ENCODE measurements around the gene WDR53.
A peak's percentile ranks its signal among the peaks of the same experiment; 100 is the strongest.
"Not testable (repeated sequence)": the region's sequence is repeated elsewhere in the genome, so short reads cannot be mapped to it uniquely, and the experiment has no call there.

Gene WDR53

DNA sequence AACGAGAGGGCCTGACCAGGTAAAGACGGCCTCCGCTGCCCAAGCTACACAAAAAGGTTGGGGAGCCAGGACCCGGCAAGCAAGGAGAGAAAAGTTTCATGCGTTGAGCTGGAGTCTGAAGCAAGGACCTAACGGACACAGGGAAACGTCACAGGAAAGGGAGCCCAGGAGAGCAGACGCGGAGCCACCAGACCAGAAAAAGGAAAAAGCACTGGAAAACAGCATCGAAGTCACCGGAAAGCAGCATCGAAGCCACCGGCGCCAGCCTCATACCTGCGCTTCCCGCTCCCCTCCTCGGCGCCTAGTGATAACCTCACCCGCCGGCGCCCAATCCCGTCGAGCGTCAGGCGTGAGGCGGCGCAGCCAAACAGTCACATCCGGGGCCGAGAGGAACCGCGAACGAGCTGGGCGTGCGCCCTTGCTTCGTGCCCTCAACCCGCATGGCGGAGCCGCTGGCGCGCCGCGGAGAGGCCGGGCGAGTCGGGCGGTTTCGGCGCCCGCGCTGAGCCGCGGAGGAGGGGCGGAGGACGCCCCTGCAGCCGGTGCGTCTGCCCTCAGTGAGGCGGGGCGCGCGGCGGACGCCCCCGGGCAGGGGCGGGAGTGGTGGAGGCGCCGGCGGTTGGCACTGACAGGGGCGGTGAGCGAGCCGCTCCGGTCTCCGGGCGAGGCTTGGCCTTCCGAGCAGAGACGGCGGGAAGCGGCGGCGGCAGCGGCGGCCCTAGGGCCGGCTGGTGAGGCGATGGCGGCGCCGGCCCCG is at the start of gene WDR53, which contains the start of gene FBXO45:
Gene WDR53 (minus strand): TSS at position 309 of the 757 bp plus-strand sequence. CDS start 7,079 bp downstream, outside the sequence.
Gene FBXO45 (plus strand): TSS at position 415 of the 757 bp plus-strand sequence. CDS start 325 bp downstream, at position 740.
- in situ Hi-C loops (cut with MboI; ENCODE audit: low pct_unique_long_range_greater_than_20kb, low sequenced_read_pairs, unreplicated experiment) = no loop called here
- TF ChIP-seq, protein P1, sequence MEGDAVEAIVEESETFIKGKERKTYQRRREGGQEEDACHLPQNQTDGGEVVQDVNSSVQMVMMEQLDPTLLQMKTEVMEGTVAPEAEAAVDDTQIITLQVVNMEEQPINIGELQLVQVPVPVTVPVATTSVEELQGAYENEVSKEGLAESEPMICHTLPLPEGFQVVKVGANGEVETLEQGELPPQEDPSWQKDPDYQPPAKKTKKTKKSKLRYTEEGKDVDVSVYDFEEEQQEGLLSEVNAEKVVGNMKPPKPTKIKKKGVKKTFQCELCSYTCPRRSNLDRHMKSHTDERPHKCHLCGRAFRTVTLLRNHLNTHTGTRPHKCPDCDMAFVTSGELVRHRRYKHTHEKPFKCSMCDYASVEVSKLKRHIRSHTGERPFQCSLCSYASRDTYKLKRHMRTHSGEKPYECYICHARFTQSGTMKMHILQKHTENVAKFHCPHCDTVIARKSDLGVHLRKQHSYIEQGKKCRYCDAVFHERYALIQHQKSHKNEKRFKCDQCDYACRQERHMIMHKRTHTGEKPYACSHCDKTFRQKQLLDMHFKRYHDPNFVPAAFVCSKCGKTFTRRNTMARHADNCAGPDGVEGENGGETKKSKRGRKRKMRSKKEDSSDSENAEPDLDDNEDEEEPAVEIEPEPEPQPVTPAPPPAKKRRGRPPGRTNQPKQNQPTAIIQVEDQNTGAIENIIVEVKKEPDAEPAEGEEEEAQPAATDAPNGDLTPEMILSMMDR (IDR thresholded peaks at IDR 0.05; ENCODE audit: extremely low read depth, insufficient read depth, missing control alignments) = no peak
- DNase-seq (ENCODE audit: low spot score) = peak; percentile 97

DNA sequence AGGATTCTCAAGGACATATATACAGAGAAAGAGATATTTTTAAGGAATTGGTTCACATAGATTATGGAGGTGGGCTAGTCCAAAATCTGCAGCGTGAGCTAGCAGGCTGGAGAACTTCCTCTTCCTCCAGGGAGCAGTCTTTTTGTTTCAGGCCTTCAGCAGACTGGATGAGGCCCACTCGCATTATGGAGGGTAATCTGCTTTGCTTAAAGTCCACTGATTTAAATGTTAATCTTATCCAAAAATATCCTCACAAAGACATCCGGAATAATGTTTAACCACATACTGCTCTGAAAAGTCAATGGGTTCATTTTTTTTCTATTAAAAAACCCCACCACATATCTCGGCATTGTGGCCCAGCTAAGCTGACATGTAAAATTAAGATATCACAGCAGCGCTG is 48.9 kb upstream of the WDR53 start:
- in situ Hi-C loops (cut with MboI; ENCODE audit: low pct_unique_long_range_greater_than_20kb, low sequenced_read_pairs, unreplicated experiment) = loop anchor here (10.0 kb wide), 1 partner anchor 68 kb away; no protein-coding TSS in a partner anchor
- TF ChIP-seq, protein P1 (IDR thresholded peaks at IDR 0.05; ENCODE audit: extremely low read depth, insufficient read depth, missing control alignments) = no peak
- DNase-seq (ENCODE audit: low spot score) = no peak

DNA sequence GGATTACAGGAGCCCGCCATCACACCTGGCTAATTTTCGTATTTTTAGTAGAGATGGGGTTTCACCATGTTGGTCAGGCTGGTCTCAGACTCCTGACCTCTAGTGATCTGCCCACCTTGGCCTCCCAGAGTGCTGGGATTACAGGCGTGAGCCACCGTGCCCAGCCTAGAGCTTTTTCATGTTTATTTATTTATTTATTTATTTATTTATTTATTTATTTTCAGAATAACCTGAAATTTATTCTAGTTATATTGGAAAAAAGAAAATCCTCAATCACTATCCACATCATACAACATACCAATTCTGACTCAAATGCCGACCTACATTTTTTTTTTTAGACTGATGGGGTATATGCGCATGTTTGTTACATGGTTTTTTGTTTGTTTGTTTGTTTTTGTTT is 46.9 kb upstream of the WDR53 start:
- in situ Hi-C loops (cut with MboI; ENCODE audit: low pct_unique_long_range_greater_than_20kb, low sequenced_read_pairs, unreplicated experiment) = loop anchor here (10.0 kb wide), 1 partner anchor 70 kb away; no protein-coding TSS in a partner anchor
- not testable (repeated sequence) for DNase-seq (ENCODE audit: low spot score)

DNA sequence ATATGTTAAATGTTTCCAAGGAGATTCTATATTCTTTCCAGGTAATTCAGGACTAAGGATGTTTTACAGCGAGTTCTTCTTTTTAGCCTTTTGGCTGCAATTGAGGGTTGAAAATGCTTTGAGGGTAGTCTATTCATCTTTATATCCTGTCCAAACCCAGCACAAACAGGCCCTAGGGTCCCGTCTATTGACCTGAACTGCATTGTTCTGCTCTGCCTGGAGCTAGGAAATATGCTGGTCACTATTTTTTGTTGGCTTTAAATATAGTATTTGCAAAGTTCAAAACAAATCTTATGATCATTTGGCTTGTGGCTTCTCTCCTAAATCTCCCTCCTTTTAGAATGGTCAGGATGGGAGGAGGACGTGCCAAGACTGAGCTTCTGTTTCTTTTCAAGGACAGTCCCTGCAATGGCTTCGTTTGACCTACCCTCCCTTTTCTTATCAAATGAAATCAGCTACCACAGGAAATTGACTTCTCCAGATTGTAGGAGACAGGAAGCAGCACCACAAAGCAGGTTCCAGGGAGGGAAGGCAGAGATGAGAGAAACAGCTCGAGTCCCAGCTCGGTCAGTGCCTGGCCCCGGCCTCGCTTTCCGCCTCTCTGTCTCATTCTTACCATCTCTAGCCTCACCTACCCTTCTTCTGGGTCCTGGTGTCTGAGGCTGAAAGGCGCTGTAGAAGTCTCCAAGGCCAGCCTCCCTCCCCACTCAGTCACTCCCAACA is 43.6 kb upstream of the WDR53 start:
- TF ChIP-seq, protein P1 (IDR thresholded peaks at IDR 0.05; ENCODE audit: extremely low read depth, insufficient read depth, missing control alignments) = no peak
- no peak for DNase-seq (ENCODE audit: low spot score)
- in situ Hi-C loops (cut with MboI; ENCODE audit: low pct_unique_long_range_greater_than_20kb, low sequenced_read_pairs, unreplicated experiment) = loop anchor here (10.0 kb wide), 1 partner anchor 73 kb away; no protein-coding TSS in a partner anchor

DNA sequence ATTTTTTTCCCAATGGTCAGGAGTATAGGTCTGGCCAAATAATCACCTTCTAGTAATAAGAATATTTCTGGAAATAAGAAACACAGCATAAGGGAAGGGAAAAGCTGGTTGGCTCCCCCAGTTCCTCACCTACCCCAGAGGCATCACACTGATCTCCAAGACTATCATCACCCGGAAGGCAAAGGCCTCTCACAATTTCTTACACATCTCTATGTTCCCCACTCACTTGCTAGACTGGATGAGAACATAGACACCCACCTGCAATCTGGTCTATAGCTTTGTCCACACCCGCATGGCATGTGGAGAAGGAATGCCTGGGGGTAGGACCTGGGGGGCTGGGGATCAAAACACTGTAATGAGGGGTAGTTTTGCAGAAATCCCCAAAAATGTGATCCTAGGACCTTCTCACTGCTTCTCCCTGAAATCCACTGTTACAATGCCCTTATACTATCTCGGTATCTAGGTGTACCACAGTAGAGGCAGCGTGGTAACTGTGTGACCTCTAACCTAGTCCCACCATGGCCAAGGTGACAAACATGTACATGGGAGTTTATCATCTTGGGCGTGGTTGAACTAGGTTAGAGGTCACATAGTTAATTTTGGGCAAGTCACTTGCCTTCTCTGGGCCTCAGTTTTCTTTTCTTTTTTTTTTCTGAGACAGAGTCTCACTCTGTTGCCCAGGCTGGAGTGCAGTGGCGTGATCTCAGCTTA is 41.6 kb upstream of the WDR53 start:
- TF ChIP-seq, protein P1 (IDR thresholded peaks at IDR 0.05; ENCODE audit: extremely low read depth, insufficient read depth, missing control alignments) = no peak
- no peak for DNase-seq (ENCODE audit: low spot score)
- in situ Hi-C loops (cut with MboI; ENCODE audit: low pct_unique_long_range_greater_than_20kb, low sequenced_read_pairs, unreplicated experiment) = loop anchor here (10.0 kb wide), 1 partner anchor 75 kb away; no protein-coding TSS in a partner anchor

DNA sequence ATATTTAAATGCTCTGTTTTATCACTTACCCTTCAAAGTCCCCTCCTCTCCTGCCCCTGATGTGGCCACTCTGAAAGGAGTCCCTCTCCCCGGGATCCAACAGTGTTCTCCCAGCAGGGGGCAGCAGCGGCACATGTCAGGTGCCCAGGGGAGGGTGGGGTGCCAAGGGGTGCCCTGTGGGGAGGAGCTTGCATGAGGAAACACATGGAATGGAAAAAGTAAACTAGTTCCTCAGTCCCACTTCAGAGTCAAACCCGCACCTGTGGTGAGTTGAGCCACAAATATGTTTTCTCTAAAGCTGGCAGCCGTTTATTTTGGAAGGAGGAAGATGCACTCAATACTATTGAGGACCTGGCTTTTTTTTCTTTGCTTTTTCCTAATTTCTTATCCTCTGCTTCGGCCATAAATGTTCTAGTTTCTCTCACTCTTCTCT is 41.0 kb upstream of the WDR53 start:
- DNase-seq (ENCODE audit: low spot score) = peak; percentile 86
- in situ Hi-C loops (cut with MboI; ENCODE audit: low pct_unique_long_range_greater_than_20kb, low sequenced_read_pairs, unreplicated experiment) = no loop called here
- TF ChIP-seq, protein P1 (IDR thresholded peaks at IDR 0.05; ENCODE audit: extremely low read depth, insufficient read depth, missing control alignments) = peak; percentile 83
